Psoas muscle (tissue), 8 donors: ENCODE results near the gene DUSP8. TPM values are rescaled to one million over a fixed set of nuclear protein-coding genes. Genes with fewer than 3 reads are reported as not detected.

Experiments
- ATAC-seq, 4 donors: fragments of 200-7000 bp; cut with Tn5 transposase; one replicate each; pipeline ENCODE4 v1.9.1; 2020; ENCODE audit warnings: moderate library complexity in 3 of 4, mild to moderate bottlenecking in 2 of 4
- DNase-seq, 2 donors: peaks; one replicate each; pipeline ENCODE4 v3.0.0-alpha.2; 2020
- H3K27ac ChIP-seq: fragments of 200-600 bp; one replicate; pipeline ENCODE4 v1.8.0; 2022
- H3K27me3 ChIP-seq, 3 donors: fragments of 200-600 bp in 1 of 3; one replicate each; pipeline versions ENCODE4 v1.6.1 to v1.8.0; 2013 to 2022; ENCODE audit warnings: low read length in 2 of 3, mild to moderate bottlenecking in 2 of 3, moderate library complexity in 1 of 3; ENCODE audit not compliant: insufficient read depth in 3 of 3
- H3K36me3 ChIP-seq, 2 donors: fragments of 200-600 bp in 1 of 2; one replicate each; pipeline versions ENCODE4 v1.6.1 to v1.8.0; 2013 to 2022; ENCODE audit warnings: low read depth in 1 of 2, mild to moderate bottlenecking in 1 of 2, moderate library complexity in 1 of 2; ENCODE audit not compliant: insufficient read depth in 1 of 2
- H3K4me1 ChIP-seq: fragments of 200-600 bp; one replicate; pipeline ENCODE4 v1.8.0; 2022
- H3K4me3 ChIP-seq: fragments of 200-600 bp; one replicate; pipeline ENCODE4 v1.8.0; 2022; ENCODE audit warnings: mild to moderate bottlenecking
- H3K9me3 ChIP-seq: fragments of 200-600 bp; one replicate; pipeline ENCODE4 v1.8.0; 2022
- CTCF ChIP-seq: fragments of 200-600 bp; IDR thresholded peaks from one replicate; pipeline ENCODE4 v1.8.0; 2022; ENCODE audit warnings: antibody characterized with exemption
- WGBS, 3 donors: extraction: QIAGEN DNeasy Blood & Tissue Kit; methylation state at CpG; one replicate each; pipeline versions ENCODE4 v1.1.6 to v1.1.7; 2013; 5-methylcytosine and 5-hydroxymethylcytosine counted together
- intact Hi-C, 2 donors: fragments of 100-400 bp; cut with DNase I; formaldehyde crosslinking; loops; one replicate each; pipeline versions ENCODE4 v1.11.0 to v1.14.2; 2022
- polyA plus RNA-seq, 3 donors: library from polyadenylated mRNA; stranded (reverse); fragments of 200-250 nt; gene quantifications; one replicate each; pipeline ENCODE4 v1.2.3, GENCODE V29; 2013
- total RNA-seq, 4 donors: library from RNA; stranded (reverse); fragmentation: NEBNext Ultra II Directional in 2 of 4; extraction: Animal tissue kit (Norgen Biotek cat#: 25700) in 2 of 4; gene quantifications; one replicate each; pipeline versions ENCODE4 v1.2.1 to v1.2.4, GENCODE V29; 2021 to 2023
- donor health status: healthy with polysubstance abuse.
- donor health status: DM: no; HTN: no; CAD: no; lungs with moderate emphysema.
- donor health status: Bipolar disorder and iron deficiency.
- donor health status: healthy.
- donor health status: DM: yes; HTN: yes; CAD: no.
- donor health status: DM: no; HTN: no; CAD: no.
- donor health status: DM: no; HTN: no; CAD: no.
- donor health status: DM: yes; HTN: yes; CAD: no.

Gene DUSP8
- total and polyA plus RNA-seq, 7 donors: 1.0 to 15.2 (median 9.9) TPM

DNA sequence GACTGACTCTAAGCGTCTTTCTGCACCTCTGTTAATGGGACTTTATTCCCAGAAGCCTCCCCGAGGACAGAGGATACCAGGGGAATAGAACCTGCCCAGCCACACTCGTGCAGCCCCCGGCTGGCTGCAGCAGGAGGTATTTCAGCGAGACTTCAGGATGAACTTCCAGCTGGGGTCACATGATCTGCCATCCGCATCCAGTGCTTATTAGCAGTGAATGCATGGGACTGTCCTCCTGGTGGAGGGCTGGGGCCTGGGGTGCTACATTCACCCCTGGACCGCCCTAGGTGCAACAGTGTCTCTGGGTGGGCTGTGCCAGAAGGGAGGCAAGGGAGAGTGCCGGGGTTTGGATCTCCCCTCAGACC, 1.6 kb downstream of the DUSP8 start:
- no peaks in the 10 kb centered on the region for H3K36me3 ChIP-seq
- H3K4me3 ChIP-seq: peak overlapping the region; percentile 73
- ATAC-seq (no peak), DNase-seq (no peak)
- TF ChIP-seq CTCF: no peak
- H3K27ac ChIP-seq: peak overlapping the region; percentile 82
- H3K27me3 ChIP-seq: no peaks in the 10 kb centered on the region
- no peaks in the 10 kb centered on the region for H3K9me3 ChIP-seq
- H3K4me1 ChIP-seq: peaks cover 22% of the 10 kb centered on the region
- WGBS, 3 donors: 77 to 89% (median 79%) methylated on average over 8 of the region's 8 CpGs
- intact Hi-C loops: loop anchor here in 1 of 2 donors (5.0 to 10.0 kb wide), 4 partner anchors 38 to 366 kb away; no protein-coding TSS in a partner anchor

- Histone ChIP-seq H3K4me3 (no peak overlapping the region), H3K4me1 (peaks cover 22% of the 10 kb centered on the region), H3K9me3 (no peaks in the 10 kb centered on the region), H3K27ac (peak overlapping the region; percentile 82), H3K36me3 (no peaks in the 10 kb centered on the region), H3K27me3 (no peaks in the 10 kb centered on the region)
- ATAC-seq: no peak
- WGBS, 3 donors: 66 to 79% (median 72%) methylated on average over 11 of the region's 11 CpGs
- no peak for DNase-seq
- intact Hi-C loops: loop anchor here in 1 of 2 donors (5.0 to 10.0 kb wide), 4 partner anchors 38 to 365 kb away; no protein-coding TSS in a partner anchor
- TF ChIP-seq CTCF: no peak
Observed at GRCh38 chr11:1570001-1570453, 2.0 kb downstream of the DUSP8 start.

GRCh38 chr11:1569251-1569780, 2.8 kb downstream of the DUSP8 start:
- Histone ChIP-seq H3K27me3 (no peaks in the 10 kb centered on the region), H3K27ac (no peak overlapping the region), H3K4me3 (no peak overlapping the region), H3K9me3 (no peaks in the 10 kb centered on the region), H3K36me3 (no peaks in the 10 kb centered on the region), H3K4me1 (peaks cover 29% of the 10 kb centered on the region)
- intact Hi-C loops: no loop called here
- ATAC-seq (no peak), DNase-seq (no peak)
- no peak for TF ChIP-seq CTCF
- WGBS, 3 donors: 74 to 80% (median 78%) methylated on average over 13 to 14 of the region's 14 CpGs

DNA sequence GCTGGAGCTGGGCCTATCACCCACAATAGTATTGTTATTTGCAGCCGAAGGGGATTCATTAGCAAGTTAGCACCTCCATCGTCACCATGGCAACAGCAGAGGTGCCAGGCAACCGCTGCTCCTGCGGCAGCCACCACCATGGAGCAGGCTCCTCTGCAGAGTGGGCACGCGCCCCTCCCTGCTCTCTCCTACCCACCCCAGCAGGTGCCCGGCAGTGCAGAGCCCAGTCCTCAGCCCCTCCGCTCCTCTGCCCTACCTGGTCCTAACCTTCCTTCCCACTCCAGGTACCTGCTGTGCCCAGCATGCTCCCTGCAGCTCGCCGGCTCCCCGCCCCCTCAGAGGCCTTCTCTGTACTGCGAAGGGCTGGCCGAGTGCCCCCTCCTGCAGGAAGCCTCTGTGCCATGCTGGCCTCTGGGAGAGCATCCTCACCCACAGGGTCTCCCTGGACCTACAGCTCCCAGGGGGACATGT, 3.6 kb downstream of the DUSP8 start:
- 67 to 69% (median 68%) methylated on average over 13 of the region's 13 CpGs for WGBS, 3 donors
- no peak overlapping the region for H3K27ac ChIP-seq
- TF ChIP-seq CTCF: no peak
- H3K4me3 ChIP-seq: no peak overlapping the region
- no peaks in the 10 kb centered on the region for H3K9me3 ChIP-seq
- H3K4me1 ChIP-seq: peaks cover 36% of the 10 kb centered on the region
- no peak for DNase-seq
- peaks cover 0 to 7% of the 10 kb centered on the region in 2 donors for H3K36me3 ChIP-seq
- intact Hi-C loops: no loop called here
- H3K27me3 ChIP-seq: no peaks in the 10 kb centered on the region
- no peak for ATAC-seq

GRCh38 chr11:1567721-1568100, 4.4 kb downstream of the DUSP8 start:
- no peak overlapping the region for H3K4me3 ChIP-seq
- H3K27ac ChIP-seq: peak overlapping the region; percentile 65
- peaks cover 36% of the 10 kb centered on the region for H3K4me1 ChIP-seq
- no peak for TF ChIP-seq CTCF
- no peaks in the 10 kb centered on the region for H3K9me3 ChIP-seq
- intact Hi-C loops: no loop called here
- H3K27me3 ChIP-seq: no peaks in the 10 kb centered on the region
- DNase-seq (no peak), ATAC-seq (no peak)
- peaks cover 0 to 15% of the 10 kb centered on the region in 2 donors for H3K36me3 ChIP-seq
- 70 to 72% (median 70%) methylated on average over 7 of the region's 7 CpGs for WGBS, 3 donors
